HG02623 (cell line): ENCODE data around the gene TRIM10.
"Not testable (repeated sequence)": the region's sequence is repeated elsewhere in the genome, so short reads cannot be mapped to it uniquely, and the experiment has no call there.

Source experiments
- ATAC-seq: cut with Tn5 transposase; IDR thresholded peaks from one replicate; pipeline ENCODE4 v1.9.1; 2021; ENCODE audit warnings: moderate library complexity; ENCODE audit not compliant: unreplicated experiment

Gene TRIM10

DNA sequence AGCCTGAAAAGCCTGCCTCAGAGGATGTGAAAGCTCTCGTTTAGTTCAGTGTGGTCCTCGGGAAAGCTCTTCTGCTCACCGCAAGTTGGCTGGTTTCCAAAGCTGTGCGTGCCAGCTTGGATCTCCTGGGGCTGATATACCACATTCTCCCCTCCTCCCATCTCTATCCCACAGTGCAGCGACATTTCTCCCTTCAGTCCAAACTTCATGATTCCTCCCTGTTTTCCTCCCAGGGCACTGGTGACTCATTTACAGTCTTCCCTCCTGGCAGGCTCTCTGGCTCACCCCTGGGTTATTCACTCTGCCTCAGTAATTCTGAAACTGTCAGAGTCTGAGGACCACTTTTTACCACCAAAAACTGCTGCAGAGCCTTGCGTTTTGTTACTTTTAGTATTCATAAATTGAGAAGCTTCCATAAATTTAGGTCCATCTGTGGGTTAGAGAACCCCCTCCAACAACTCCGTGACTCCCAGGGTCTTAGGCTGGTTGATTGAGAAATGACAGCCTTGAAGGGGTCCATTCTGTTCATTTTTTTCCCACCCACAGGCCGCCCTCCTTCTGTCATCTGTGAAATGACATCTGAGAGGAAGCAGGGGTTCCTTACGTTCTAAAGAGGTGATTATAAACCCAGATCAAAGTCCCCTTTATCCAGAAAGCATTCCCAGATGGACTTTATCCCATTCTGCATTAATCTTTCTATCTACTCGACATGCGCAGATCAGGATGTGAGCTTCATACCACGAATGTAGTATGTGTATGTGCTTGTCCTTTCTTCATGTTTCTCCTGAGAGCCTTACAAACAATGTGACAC lies 6.1 kb downstream of the TRIM10 start:
- no peak for ATAC-seq

DNA sequence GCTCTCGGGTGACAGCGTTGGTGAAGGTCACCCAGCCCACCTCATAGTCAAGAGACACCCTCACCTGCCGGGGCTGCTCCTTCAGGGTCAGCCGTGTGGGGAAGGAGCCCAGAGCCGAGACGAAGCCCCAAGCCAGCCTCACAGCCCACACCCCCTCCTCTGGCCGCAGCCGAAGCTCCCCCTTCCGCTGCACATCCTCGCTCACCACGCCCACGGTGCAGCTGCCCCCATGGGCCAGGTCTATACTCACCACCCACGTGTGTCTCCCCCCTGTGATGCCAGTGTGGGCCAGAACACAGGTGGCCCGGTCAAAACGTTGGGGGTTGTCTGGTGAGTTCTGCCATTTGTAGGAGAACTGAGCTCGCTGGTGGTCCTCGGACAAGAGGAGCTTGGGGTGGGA lies 7.0 kb downstream of the TRIM10 start:
- ATAC-seq, result no peak

DNA sequence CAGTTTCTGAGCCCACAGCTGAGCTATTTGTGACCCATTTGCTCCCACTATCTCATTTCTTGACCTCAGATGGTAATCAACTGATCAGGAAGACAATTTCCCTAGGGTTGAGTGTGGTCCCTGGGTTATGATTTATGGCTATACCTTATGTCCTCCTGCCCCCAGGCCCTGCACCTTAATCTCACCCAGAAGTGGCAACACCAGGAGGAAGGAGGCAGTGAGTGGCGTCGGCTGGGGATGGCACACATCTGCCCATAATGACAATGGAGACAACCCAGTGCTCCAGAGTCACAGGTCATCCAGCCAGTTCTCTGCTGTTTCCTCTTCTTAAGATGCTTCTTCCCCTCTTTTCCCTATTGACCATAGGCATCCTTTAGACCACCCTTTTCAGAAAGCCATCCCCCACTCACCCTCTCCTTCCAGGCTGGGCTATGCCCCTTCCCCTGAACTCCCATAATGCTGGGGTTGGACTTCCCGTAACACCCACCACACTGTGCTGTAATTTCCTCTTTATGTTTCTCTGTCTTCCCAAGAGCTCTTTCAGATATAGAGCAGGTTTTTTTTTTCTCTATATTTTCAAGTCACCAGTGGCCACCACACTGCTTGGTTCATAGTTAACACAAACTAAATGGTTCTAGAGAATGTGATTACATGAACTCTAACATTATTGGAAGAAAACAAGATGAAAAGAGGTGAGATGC lies 8.0 kb downstream of the TRIM10 start:
- ATAC-seq, result no peak

DNA sequence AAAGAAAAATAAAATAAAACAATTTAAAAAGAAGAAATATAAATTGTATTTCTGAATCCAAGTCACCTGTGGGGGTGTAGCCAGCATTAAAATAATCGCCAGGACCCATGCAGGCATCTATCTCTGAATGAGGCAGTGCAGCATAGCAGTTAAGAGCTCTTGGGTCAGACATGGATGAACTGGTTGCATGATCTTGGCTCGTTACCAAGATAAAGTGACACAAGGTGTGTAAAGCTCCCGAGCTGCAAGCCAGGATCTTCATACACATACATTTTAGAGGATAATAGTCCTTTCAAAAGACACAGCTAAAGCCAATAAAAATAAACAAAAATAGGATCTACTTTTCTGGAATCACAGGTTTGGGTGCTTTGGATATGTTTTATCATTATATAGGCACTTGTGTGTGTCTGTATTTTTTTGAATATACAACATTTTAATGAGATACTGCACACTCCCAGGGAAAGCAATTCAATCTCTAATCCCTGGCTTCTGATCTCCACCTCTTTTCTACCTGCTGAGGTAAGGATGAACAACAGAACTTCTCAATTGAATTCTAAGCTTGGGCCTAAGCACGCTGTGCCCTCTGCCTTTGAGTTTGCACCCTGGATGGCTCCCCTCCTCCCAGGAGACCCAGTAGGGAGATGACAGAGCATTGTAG lies 8.9 kb downstream of the TRIM10 start:
- ATAC-seq, result no peak

DNA sequence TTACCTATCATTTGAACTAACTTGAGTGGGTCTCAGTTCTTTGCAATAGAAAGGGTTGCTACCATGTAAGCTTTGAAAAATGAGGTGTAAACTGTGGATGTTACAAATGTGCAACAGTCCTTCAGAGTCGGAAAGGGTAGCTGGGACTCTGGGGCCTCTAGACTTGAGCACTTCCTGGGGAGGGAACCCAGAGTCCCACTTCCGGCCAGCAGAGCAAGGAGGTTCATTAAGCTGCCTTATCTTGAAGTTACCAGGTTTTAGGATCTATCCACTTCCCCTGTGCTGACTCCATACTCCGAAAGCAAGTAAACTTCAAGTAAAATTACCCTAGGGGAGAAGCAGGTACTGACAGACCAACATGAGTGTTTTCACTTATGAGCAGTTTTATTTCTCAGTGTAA lies 9.4 kb downstream of the TRIM10 start:
- no peak for ATAC-seq

DNA sequence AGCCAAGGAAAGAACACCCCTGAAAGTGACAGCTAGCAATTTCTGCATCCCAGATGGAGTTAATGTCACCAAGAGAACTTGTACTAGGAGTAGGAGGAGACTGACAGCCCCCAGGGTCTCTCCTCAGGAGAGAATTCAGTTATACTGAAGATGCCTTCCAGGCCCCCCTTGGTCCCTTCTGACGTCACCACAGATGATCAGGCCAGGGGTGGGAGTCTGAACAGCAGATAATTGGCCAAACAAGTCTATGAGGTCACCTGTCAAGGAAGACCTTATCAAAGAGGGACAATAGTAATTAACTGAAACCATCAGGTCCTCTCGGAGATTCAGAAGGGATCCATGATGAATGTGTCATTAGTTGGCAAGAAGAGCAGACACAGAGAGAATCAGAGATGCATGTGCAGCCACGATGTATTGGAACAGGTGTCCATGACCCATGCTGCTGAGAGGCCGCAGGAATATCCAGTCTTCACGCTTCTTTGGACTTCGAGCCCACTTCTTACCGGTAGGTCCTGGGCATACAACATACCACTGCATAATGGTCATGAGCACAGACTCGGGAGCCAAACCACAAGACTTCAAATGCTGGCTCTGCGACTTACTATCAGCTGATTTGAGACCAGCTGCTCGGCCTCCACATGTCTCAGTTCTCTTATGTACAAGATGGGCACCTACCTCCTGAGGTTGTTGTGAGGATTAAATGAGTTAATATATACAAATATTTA lies 10.2 kb downstream of the TRIM10 start:
- ATAC-seq, result no peak

DNA sequence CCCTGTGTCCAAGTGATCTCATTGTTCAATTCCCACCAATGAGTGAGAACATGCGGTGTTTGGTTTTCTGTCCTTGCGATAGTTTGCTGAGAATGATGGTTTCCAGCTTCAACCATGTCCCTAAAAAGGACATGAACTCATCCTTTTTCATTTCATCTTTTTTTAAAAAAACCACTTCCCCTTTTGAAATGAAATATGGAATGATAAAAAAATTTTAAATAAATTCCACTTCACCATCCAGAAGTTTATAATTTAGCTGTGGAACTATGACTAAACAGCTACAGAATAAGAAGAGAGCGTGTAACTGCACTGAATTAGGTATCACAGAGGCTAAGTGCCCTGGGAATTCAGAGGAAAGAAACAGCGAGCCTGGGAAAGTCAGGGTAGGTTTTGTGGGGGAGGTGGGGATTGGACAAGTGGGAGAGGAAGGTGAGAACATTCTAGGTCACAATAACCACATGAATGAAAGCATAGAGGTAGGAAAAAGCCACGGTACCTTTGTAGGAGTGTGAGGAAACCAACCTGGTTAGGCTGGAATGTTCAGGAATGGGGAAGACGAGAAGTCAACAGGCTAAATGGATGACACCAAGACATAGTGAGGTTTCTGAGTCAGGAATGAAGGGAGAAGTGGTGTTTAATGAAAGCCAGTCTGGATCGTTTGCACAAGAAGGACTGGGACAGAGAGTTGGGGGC lies 11.0 kb downstream of the TRIM10 start:
- ATAC-seq, result no peak

DNA sequence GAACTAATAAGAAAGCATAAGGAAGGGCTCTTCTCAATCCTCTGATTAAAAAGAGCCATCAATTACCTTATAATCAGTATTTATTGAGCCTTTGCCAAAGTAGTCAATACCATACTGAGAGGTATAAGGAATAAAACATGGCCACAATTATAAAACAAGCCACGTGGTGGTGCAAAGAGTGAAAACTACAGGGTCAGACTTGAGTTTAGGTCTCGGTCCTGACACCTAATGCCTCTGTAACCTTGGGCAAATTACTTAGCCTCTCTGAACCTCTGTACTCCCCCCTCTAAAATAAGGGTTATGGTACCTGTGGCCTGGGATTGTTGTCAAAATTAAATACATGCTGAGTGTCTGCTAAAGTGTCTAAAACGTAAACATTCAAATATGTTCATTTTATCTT lies 11.8 kb downstream of the TRIM10 start:
- no peak for ATAC-seq

DNA sequence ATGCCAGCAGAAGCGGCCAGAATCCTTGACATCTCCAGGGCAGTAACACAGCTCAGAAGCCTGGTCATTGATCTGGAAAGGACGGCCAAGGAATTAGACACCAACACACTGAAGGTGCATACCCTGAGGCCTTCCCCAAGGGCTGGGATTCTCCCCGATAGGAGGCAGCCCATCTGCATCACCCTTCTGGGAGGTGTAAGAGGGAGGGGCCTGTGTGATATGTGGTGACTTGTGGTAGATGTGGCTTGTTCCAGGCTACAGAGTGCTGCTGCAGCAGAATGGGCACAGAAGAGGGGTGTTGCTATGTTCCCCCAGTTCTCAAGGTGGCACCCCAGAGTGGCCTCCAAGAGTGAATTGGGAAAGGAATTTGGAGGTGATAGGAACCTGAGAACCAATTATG lies 13.9 kb downstream of the TRIM10 start:
- no peak for ATAC-seq

DNA sequence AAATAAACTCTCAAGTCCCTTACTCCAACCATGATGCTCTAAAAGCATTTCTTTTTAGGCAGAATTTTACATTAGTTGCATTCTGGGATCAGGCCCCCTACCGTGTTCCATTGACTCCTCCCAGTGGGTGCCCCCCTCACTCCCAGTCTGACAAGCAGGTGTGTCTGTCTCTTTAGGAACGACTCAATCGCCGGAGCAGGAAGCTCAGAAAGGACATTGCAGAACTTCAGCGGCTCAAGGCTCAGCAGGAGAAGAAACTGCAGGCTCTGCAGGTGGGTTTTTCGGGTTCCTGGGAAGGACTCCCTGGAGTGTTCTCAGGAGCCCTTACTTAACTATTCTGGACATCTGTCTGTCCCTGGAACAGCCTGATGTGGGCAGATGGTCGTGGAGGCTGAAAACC lies 15.2 kb downstream of the TRIM10 start:
- no peak for ATAC-seq

DNA sequence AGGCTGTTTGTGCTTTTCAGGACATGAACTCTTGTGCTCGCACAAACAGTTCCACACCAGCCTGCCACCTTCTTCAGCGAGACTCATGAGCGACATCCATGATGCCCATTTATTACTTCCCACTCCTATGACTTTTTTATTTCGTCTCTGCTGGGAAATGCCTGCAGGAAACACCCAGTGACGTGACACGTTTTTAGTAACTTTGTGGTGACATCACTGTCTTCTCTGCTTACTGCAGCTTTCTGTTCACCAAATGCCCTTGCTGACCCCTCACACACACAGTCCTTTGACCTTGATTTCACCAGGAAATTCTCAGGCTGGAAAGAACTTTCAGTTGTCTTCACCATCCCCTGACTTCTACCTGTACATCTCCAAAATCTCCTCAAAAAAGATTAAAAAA lies 16.2 kb downstream of the TRIM10 start:
- no peak for ATAC-seq

DNA sequence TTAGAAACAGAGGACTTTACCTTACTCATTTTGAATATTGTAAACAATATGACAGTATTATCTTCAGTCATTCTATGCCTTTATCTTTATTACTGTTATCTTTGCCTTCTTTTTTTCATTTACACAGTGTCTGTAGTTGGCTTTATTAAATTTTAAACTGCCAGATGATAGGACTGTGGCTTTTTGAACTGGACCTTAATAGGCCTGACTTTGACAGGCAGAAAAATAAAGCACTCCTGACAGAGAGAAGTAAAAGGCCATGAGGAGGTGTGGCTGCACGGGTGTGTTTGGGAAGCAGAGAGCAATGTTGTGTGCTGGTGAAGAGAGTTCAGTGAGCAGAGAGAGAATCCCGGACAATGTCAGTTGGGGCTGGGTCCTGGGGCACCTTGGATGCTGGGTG lies 17.2 kb downstream of the TRIM10 start:
- ATAC-seq, result no peak

DNA sequence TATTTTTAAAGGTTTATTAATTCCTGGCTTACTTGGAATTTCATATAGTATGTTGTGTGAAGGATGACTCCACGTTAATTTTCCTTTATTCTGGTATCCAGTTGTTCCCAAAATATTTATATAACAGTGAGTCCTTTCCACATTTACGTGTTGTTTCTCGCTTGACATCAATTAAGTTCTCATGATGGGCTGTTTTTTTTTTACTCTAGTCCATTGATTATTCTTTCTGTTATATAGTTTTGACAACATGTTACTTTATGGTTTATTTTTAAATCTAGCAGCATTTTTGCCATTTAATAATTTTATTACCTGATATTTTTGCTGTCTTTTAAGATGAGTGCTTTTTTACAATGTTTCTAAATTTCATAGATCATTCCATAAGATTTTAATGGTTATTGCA lies 18.3 kb downstream of the TRIM10 start:
- ATAC-seq, result no peak

DNA sequence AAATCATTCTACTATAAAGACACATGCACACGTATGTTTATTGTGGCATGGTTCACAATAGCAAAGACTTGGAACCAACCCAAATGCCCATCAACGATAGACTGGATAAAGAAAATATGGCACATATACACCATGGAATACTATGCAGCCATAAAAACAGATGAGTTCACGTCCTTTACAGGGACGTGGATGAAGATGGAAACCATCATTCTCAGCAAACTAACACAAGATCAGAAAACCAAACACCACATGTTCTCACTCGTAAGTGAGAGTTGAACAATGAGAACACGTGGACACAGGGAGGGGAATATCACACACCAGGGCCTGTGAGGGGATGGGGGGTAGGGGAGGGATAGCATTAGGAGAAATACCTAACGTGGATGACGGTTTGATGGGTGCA lies 20.8 kb downstream of the TRIM10 start:
- ATAC-seq, result not testable (repeated sequence)

DNA sequence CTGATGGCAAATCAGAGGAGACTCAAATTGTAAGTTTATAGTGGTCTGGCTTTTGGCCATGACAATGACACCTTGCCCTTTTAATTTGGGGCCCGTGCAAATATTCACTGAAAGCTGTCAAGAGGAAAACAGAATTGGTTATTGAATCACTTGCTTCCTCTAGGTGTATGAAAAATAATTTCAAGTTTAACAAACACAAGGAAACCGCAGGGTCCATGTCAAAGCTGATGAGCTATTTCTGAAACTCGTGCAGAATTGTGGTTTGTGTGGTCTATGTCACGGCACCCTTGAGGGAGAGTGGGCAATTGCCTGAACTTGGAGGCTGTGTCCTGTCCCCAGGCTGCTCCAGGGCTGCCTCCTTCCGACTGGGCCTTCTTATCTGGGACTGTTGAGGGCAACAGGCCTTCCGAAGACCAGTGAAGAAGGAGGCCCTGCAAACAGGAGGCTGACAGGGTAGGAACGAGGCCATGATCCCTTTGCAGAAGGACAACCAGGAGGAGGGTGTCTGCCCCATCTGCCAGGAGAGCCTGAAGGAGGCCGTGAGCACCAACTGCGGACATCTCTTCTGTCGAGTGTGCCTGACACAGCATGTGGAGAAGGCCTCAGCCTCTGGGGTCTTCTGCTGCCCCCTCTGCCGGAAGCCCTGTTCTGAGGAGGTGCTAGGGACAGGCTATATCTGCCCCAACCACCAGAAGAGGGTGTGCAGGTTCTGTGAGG lies 24.3 kb downstream of the TRIM10 start:
- no peak for ATAC-seq

DNA sequence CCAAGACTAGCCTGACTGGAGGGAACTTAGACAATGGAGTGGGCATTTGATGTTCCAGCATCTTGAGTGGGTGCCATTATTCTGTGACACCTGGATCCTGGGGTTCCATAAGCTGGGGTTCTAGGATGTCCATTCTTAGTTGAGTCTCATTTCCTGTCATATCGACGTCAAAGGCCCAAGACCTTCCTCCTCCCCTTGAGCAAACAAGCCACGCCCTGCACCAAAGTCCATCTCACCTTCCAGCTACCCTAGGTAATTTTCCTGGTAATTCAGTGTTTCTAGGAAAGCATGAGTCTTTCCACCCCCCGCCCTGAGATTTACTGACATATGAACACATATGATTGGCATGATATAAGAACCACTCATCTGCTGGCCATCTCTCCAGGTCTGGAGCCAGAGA lies 25.3 kb downstream of the TRIM10 start, which contains the start of gene TRIM40:
Gene TRIM40, plus strand, starts transcription at position 384 of the 400 bp plus-strand sequence. CDS start 897 bp downstream, outside the sequence.
- ATAC-seq, result no peak

DNA sequence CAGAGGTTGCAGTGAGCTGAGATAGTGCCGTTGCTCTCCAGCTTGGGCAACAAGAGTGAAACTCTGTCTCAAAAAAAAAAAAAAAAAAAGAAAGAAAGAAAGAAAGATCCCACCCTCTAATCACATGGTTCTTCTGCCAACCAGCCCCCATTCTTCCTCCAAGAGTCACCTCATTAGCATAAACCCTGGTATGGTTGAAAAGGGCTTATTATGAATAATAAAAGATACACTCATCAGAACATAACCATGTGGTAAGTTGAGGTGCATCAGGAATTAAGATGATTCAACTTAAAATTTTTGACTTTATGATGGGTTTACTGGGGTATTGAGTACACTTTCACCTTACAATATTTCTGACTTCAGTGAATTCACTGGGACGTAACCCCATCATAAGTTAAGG lies 25.9 kb downstream of the TRIM10 start:
- no peak for ATAC-seq

DNA sequence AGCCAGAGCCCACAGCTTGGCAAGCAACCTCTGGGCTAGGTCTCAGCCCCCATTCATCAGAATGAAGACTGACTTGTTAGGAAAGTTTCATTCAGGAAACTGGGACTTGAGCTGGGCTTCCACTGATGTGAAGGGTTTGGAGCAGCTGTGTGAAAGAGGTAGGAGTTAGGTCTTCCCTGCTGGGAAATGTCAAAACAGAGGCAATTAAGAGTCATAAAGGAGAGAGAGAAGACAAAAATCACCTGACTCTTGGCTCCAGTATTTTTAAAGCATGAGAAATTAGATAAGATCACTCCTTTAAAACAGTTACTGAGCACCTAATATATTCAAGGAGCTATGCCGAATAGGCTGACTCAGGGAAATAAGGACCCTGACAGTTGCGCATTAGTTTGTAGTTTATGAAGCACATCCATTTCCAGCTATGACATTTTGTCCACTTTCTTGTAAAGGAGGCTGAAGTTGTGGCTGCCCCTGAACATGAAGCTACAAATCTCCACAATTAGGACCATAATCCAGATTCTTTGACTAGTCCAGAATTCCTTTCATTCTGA lies 29.0 kb downstream of the TRIM10 start:
- no peak for ATAC-seq
